Uterus (tissue), 2 donors: Measurements from ENCODE around the gene AIG1.

ENCODE experiments used
- POLR2A ChIP-seq, 2 donors: fragments of 450-650 bp; IDR thresholded peaks; one replicate each; pipeline ENCODE4 v1.6.1; 2016; ENCODE audit warnings: antibody characterized with exemption in 2 of 2, mild to moderate bottlenecking in 1 of 2, moderate library complexity in 1 of 2
- TF ChIP-seq, protein P1 (sequence below), 4 experiments: fragments of 200-600 bp in 2 of 4; fragments of 450-650 bp in 2 of 4; sonication (generic) in 2 of 4; IDR thresholded peaks; one replicate each; pipeline ENCODE4 v1.5.1; 2016 to 2019; ENCODE audit warnings: antibody characterized with exemption in 4 of 4, mild to moderate bottlenecking in 2 of 4, moderate library complexity in 1 of 4

DNA sequence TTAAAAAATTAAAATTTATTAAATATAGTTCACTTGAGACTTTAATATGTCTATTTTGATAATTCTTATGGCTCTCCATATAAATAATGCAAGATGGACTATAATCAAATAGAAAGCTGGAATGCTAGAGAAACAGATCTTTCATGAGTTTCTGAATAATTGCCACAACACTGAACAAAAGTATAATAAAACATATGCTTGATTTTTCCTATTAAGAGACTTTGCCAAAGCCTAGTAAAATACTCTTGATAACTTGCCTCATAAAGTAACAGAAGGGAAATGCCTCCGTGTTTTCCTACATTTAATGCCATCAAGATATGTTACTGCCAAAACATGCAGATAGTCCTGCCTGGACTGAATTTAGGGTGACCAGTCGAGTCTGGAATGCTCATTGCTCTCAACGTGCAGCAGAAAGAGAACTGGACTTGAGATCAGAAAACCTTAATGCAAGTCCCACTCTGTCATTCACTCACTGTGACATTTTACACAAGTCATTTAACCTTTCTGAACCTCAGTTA lies 153.2 kb downstream of the AIG1 start:
- no peak for TF ChIP-seq POLR2A (IDR thresholded peaks at IDR 0.05)
- TF ChIP-seq, protein P1, sequence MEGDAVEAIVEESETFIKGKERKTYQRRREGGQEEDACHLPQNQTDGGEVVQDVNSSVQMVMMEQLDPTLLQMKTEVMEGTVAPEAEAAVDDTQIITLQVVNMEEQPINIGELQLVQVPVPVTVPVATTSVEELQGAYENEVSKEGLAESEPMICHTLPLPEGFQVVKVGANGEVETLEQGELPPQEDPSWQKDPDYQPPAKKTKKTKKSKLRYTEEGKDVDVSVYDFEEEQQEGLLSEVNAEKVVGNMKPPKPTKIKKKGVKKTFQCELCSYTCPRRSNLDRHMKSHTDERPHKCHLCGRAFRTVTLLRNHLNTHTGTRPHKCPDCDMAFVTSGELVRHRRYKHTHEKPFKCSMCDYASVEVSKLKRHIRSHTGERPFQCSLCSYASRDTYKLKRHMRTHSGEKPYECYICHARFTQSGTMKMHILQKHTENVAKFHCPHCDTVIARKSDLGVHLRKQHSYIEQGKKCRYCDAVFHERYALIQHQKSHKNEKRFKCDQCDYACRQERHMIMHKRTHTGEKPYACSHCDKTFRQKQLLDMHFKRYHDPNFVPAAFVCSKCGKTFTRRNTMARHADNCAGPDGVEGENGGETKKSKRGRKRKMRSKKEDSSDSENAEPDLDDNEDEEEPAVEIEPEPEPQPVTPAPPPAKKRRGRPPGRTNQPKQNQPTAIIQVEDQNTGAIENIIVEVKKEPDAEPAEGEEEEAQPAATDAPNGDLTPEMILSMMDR (IDR thresholded peaks at IDR 0.05): no peak
